GM19193 (cell line): Measurements from ENCODE around the gene VPS36.

Experiments
- POLR2A ChIP-seq: IDR thresholded peaks from 4 replicates; pipeline ENCODE4 v1.6.1; 2011; ENCODE audit not compliant: insufficient read depth, insufficient read length; ENCODE audit errors: extremely low read depth

VPS36 gene

GRCh38 chr13:52428295-52428694, 22.1 kb downstream of the VPS36 start:
- TF ChIP-seq POLR2A: no peak

- no peak for TF ChIP-seq POLR2A
These were observed 29.2 kb downstream of the VPS36 start for GRCh38 chr13:52421216-52421615.

- TF ChIP-seq POLR2A: no peak
These were observed 31.4 kb downstream of the VPS36 start for GRCh38 chr13:52419080-52419479.

GRCh38 chr13:52414963-52415362, 35.5 kb downstream of the VPS36 start:
- TF ChIP-seq POLR2A: no peak

GRCh38 chr13:52414051-52414450, 36.4 kb downstream of the VPS36 start:
- TF ChIP-seq POLR2A: no peak

GRCh38 chr13:52412128-52412527, 38.3 kb downstream of the VPS36 start:
- TF ChIP-seq POLR2A: no peak

GRCh38 chr13:52411629-52412028, 38.8 kb downstream of the VPS36 start:
- TF ChIP-seq POLR2A: no peak

- no peak for TF ChIP-seq POLR2A
These were observed 43.8 kb downstream of the VPS36 start for GRCh38 chr13:52406629-52407028.

- no peak for TF ChIP-seq POLR2A
These were observed 44.5 kb downstream of the VPS36 start, which contains the start of gene THSD1 for GRCh38 chr13:52405767-52406494. THSD1 (minus strand) TSS chr13:52406172; CDS start chr13:52402600, 3,572 bp downstream.

- TF ChIP-seq POLR2A: no peak
These were observed 45.1 kb downstream of the VPS36 start for GRCh38 chr13:52405369-52405766.

GRCh38 chr13:52399708-52400107, 50.7 kb downstream of the VPS36 start:
- TF ChIP-seq POLR2A: no peak

GRCh38 chr13:52399046-52399445, 51.4 kb downstream of the VPS36 start:
- no peak for TF ChIP-seq POLR2A

GRCh38 chr13:52395704-52396103, 54.7 kb downstream of the VPS36 start:
- TF ChIP-seq POLR2A: no peak

- no peak for TF ChIP-seq POLR2A
These were observed 55.8 kb downstream of the VPS36 start for GRCh38 chr13:52394586-52394985.

GRCh38 chr13:52393572-52394357, 56.7 kb downstream of the VPS36 start:
- TF ChIP-seq POLR2A: no peak

- no peak for TF ChIP-seq POLR2A
These were observed 62.7 kb downstream of the VPS36 start for GRCh38 chr13:52387721-52388120.
